Colonic mucosa (tissue), 4 donors: ENCODE results near the gene PALD1. TPM values are rescaled to one million over a fixed set of nuclear protein-coding genes. Genes with fewer than 3 reads are reported as not detected.
A peak's percentile ranks its signal among the peaks of the same experiment; 100 is the strongest.

ENCODE experiments used
- DNase-seq: peaks from one replicate; pipeline ENCODE4 v3.0.0-alpha.2; 2020
- H3K27ac ChIP-seq: fragments of 200-600 bp; one replicate; pipeline ENCODE4 v1.8.0; 2021
- H3K27me3 ChIP-seq: fragments of 200-600 bp; one replicate; pipeline ENCODE4 v1.8.0; 2021
- H3K36me3 ChIP-seq: fragments of 200-600 bp; one replicate; pipeline ENCODE4 v1.8.0; 2021
- H3K4me1 ChIP-seq: fragments of 200-600 bp; one replicate; pipeline ENCODE4 v1.8.0; 2021; ENCODE audit warnings: mild to moderate bottlenecking
- H3K4me3 ChIP-seq: fragments of 200-600 bp; one replicate; pipeline ENCODE4 v1.8.0; 2021
- H3K9ac ChIP-seq, 2 donors: one replicate each; pipeline ENCODE4 v1.7.0; 2013; ENCODE audit warnings: control low read depth in 2 of 2, low read depth in 2 of 2, low read length in 2 of 2
- H3K9me3 ChIP-seq: fragments of 200-600 bp; one replicate; pipeline ENCODE4 v1.8.0; 2021
- intact Hi-C: fragments of 100-400 bp; cut with DNase I; formaldehyde crosslinking; loops from one replicate; pipeline ENCODE4 v1.14.1; 2022
- total RNA-seq, 2 donors: library from RNA; stranded (reverse); fragmentation: NEBNext Ultra II Directional in 1 of 2; extraction: Animal tissue kit (Norgen Biotek cat#: 25700) in 1 of 2; gene quantifications; one replicate each; pipeline ENCODE4 v1.2.1, GENCODE V29; 2021
- TF ChIP-seq, protein P1 (sequence below): fragments of 200-600 bp; IDR thresholded peaks from one replicate; pipeline ENCODE4 v1.8.0; 2022; ENCODE audit warnings: antibody characterized with exemption, mild to moderate bottlenecking
- donor health status: healthy.
- donor health status: DM: no; HTN: no; CAD: no.
- donor health status: DM: no; HTN: no; CAD: no.

The PALD1 gene
- total RNA-seq, 2 donors from 2014 or later = 1.3 to 2.5 TPM

DNA sequence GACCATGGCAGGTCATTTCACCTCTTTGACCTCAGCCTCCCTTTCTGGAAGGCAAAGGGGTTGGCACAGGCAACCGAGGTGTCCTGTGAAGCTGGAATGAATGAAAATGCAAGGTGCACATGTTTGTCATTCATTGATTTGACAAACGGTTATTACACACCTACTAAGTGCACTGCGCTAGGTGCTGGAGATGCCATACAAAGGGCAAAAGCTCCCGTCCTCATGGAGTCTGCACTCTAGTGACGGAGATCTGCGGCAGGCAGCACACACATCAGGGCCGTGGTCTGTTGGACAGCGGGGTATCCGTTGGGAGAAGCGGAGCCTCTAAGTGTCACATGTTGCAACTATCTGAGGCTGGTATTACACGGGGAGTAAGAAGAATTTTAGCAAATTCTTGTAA, 79.7 kb downstream of the PALD1 start:
- Histone ChIP-seq H3K4me3 (no peak overlapping the region), H3K9me3 (no peaks in the 10 kb centered on the region), H3K36me3 (no peaks in the 10 kb centered on the region), H3K27ac (no peak overlapping the region), H3K9ac (no peak overlapping the region), H3K27me3 (no peaks in the 10 kb centered on the region), H3K4me1 (no peaks in the 10 kb centered on the region)
- intact Hi-C loops = no loop called here
- TF ChIP-seq, protein P1, sequence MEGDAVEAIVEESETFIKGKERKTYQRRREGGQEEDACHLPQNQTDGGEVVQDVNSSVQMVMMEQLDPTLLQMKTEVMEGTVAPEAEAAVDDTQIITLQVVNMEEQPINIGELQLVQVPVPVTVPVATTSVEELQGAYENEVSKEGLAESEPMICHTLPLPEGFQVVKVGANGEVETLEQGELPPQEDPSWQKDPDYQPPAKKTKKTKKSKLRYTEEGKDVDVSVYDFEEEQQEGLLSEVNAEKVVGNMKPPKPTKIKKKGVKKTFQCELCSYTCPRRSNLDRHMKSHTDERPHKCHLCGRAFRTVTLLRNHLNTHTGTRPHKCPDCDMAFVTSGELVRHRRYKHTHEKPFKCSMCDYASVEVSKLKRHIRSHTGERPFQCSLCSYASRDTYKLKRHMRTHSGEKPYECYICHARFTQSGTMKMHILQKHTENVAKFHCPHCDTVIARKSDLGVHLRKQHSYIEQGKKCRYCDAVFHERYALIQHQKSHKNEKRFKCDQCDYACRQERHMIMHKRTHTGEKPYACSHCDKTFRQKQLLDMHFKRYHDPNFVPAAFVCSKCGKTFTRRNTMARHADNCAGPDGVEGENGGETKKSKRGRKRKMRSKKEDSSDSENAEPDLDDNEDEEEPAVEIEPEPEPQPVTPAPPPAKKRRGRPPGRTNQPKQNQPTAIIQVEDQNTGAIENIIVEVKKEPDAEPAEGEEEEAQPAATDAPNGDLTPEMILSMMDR = no peak
- no peak for DNase-seq

DNA sequence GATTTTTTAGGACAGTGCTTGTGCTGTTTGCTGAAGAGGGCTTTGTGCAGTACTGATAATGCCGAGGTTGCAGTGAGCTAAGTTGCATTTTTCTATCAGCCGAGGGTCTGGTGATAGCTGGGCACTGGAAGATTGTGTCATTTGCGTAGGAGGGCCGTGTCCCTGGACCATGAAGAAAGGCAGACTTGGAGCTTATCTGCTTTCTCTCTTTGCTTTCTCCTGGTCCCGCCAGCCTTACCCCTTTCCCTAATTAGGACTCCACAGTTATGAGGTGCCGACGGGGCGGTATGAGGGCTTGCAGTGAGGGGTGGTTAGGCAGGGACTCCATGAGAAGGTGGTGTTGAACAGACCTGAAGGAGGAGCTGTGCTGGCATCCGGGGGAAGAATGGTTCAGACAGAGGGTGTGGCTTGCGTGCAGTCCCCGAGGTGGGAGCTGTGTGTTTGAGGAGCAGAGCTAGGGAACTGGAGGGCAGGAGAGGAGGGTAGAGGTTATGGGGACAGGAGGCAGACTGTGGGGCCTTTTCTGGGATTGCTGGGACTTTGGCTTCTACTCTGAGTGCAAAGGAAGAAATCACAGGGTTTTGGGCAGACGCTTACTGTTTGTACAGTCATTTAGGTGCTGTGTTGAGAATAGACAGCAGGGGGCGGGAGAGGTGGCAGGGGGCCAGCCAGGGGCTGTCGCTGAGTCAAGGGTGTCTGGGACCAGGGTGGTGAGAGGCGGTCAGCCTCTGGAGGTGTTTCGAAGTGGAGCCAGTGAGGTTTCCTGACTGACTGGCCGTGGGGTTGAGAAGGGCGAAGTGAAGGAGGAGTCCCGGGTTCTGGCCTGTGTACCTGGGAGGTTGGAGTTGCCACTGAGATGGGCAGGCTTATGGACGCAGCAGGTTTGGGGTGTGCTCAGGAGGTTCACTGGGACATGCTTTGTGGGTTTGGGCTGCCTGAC, 80.6 kb downstream of the PALD1 start:
- intact Hi-C loops = no loop called here
- TF ChIP-seq, protein P1 = peak; percentile 37
- no peak overlapping the region for H3K9ac ChIP-seq

DNA sequence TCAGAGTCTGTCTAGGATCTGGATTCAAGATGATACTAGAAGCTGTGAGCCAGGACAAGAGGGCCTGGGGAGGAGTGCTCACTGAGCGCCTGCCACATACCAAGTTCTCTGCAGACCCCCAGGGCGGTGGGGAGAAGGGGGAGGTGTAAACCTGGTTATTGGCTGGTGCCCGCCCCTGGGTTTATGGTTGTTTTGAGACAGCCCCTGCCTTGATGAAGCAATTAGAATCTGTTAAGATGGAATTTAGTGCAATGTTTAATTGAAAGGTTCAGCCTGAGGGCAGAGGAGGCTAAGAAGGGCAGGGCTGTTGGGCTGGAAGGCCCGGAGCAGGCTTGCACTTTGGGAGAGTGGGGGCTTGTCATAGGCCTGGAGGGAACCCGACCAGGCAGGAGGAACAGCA, 81.3 kb downstream of the PALD1 start:
- TF ChIP-seq, protein P1 = no peak
- Histone ChIP-seq H3K9ac (no peak overlapping the region), H3K4me3 (no peak overlapping the region), H3K27ac (no peak overlapping the region), H3K9me3 (no peaks in the 10 kb centered on the region), H3K27me3 (no peaks in the 10 kb centered on the region), H3K36me3 (no peaks in the 10 kb centered on the region), H3K4me1 (no peaks in the 10 kb centered on the region)
- intact Hi-C loops = no loop called here
- DNase-seq = no peak

More for the DNA sequence above, 80.6 kb downstream of the PALD1 start:
- Histone ChIP-seq H3K4me3 (no peak overlapping the region), H3K4me1 (no peaks in the 10 kb centered on the region), H3K36me3 (no peaks in the 10 kb centered on the region), H3K9me3 (no peaks in the 10 kb centered on the region), H3K27ac (no peak overlapping the region), H3K27me3 (no peaks in the 10 kb centered on the region)
- DNase-seq = peak; percentile 63

DNA sequence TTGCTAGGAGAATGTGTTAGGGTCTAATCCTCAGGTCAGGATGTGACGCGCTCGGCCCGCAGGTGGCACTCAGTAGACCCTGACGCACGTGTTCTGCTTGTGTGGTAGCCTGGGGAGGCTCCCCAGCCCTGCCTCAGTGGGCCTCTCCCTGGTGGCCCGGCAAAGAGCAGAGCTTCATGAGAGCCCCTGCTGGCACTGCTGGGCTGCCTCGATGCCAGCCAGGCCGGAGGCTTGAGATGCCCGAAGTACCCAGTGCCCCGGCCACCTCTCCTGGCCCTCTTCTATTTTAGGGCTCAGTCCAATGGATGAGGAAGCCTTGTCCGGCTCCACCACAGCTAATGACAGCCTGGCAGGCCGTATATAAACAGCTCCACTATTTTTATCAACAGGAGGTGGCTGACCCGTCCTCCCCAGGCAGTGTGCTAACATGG, 82.0 kb downstream of the PALD1 start:
- no peak for DNase-seq
- Histone ChIP-seq H3K27me3 (no peaks in the 10 kb centered on the region), H3K27ac (no peak overlapping the region), H3K4me3 (no peak overlapping the region), H3K9ac (no peak overlapping the region), H3K4me1 (no peaks in the 10 kb centered on the region), H3K36me3 (no peaks in the 10 kb centered on the region), H3K9me3 (no peaks in the 10 kb centered on the region)
- intact Hi-C loops = no loop called here
- TF ChIP-seq, protein P1 = no peak

DNA sequence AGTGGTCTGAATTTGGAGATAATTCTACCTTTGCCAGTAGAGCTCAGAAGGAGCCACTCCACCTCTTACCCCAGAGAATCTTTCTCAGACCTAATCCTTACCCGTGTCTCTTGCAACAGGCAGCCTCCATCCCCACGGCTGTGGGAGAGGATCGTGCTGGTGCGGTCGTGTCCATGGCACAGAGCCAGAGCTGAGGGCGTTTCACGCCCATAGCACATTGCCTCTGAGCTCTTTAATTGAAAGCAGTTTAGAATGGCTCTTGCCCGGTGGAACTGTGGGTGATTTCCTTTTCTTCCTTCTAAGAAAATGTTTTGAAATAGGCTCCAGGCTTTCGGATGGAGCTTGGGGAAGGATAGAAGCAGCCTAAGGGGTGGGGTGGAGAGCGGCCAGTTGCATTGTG, 82.5 kb downstream of the PALD1 start:
- Histone ChIP-seq H3K9me3 (no peaks in the 10 kb centered on the region), H3K9ac (no peak overlapping the region)
- no peak for DNase-seq

More for the DNA sequence above, 82.5 kb downstream of the PALD1 start:
- TF ChIP-seq, protein P1 = no peak
- Histone ChIP-seq H3K27me3 (no peaks in the 10 kb centered on the region), H3K27ac (no peak overlapping the region), H3K36me3 (no peaks in the 10 kb centered on the region), H3K4me1 (no peaks in the 10 kb centered on the region), H3K4me3 (no peak overlapping the region)
- intact Hi-C loops = no loop called here
